ELF-1 (cell line): ENCODE results near the gene CTBP2.
A peak's percentile ranks its signal among the peaks of the same experiment; 100 is the strongest.
"Not testable (repeated sequence)": the region's sequence is repeated elsewhere in the genome, so short reads cannot be mapped to it uniquely, and the experiment has no call there.

Experiments used
- DNase-seq: peaks from one replicate; pipeline ENCODE4 v3.0.0-alpha.2; 2016; ENCODE audit warnings: low read depth, low spot score

The CTBP2 gene

GRCh38 chr10:125087191-125087896 is 73.0 kb downstream of the CTBP2 start:
- DNase-seq: no peak

- DNase-seq: no peak
Measured at GRCh38 chr10:125086691-125087090, 73.7 kb downstream of the CTBP2 start.

GRCh38 chr10:125085258-125086054 is 74.9 kb downstream of the CTBP2 start:
- DNase-seq: no peak

- no peak for DNase-seq
Measured at GRCh38 chr10:125084614-125085257, 75.6 kb downstream of the CTBP2 start.

GRCh38 chr10:125084191-125084613 is 76.2 kb downstream of the CTBP2 start:
- DNase-seq: peak; percentile 93

- DNase-seq: no peak
Measured at GRCh38 chr10:125083576-125083920, 76.8 kb downstream of the CTBP2 start.

GRCh38 chr10:125082881-125083575 is 77.3 kb downstream of the CTBP2 start:
- DNase-seq: no peak

GRCh38 chr10:125082471-125082870 is 77.9 kb downstream of the CTBP2 start:
- not testable (repeated sequence) for DNase-seq

GRCh38 chr10:125081931-125082330 is 78.4 kb downstream of the CTBP2 start:
- no peak for DNase-seq

- DNase-seq: no peak
Measured at GRCh38 chr10:125080984-125081383, 79.4 kb downstream of the CTBP2 start.

GRCh38 chr10:125080296-125080695 is 80.1 kb downstream of the CTBP2 start:
- no peak for DNase-seq

GRCh38 chr10:125079091-125079600 is 81.2 kb downstream of the CTBP2 start:
- DNase-seq: no peak

GRCh38 chr10:125076891-125077541 is 83.3 kb downstream of the CTBP2 start:
- no peak for DNase-seq

- DNase-seq: no peak
Measured at GRCh38 chr10:125076121-125076825, 84.1 kb downstream of the CTBP2 start.

GRCh38 chr10:125073996-125074395 is 86.4 kb downstream of the CTBP2 start:
- DNase-seq: no peak

- DNase-seq: no peak
Measured at GRCh38 chr10:125072794-125073193, 87.6 kb downstream of the CTBP2 start.

- no peak for DNase-seq
Measured at GRCh38 chr10:125071008-125071407, 89.4 kb downstream of the CTBP2 start.

- DNase-seq: no peak
Measured at GRCh38 chr10:125068406-125068805, 92.0 kb downstream of the CTBP2 start.

- DNase-seq: no peak
Measured at GRCh38 chr10:125067764-125068163, 92.6 kb downstream of the CTBP2 start.

GRCh38 chr10:125066764-125067450 is 93.5 kb downstream of the CTBP2 start:
- peak; percentile 44 for DNase-seq
